AG09309 (cell line): ENCODE results near the gene CRHR2.
"Not testable (repeated sequence)": the region's sequence is repeated elsewhere in the genome, so short reads cannot be mapped to it uniquely, and the experiment has no call there.

ENCODE experiments used
- DNase-seq: peaks from one replicate; pipeline ENCODE4 v3.0.0-alpha.2; 2010; ENCODE audit warnings: low read depth
- H3K4me3 ChIP-seq: 2 replicates; pipeline ENCODE4 v1.5.1; 2011; ENCODE audit warnings: mild to moderate bottlenecking, low read depth, low read length, moderate library complexity; ENCODE audit not compliant: control insufficient read depth
- TF ChIP-seq, protein P1 (sequence below): IDR thresholded peaks from 2 replicates; pipeline ENCODE4 v1.5.1; 2011; ENCODE audit warnings: mild to moderate bottlenecking, low read depth, low read length, inconsistent platforms; ENCODE audit not compliant: insufficient read depth, control insufficient read depth; ENCODE audit errors: missing control alignments

CRHR2 gene

DNA sequence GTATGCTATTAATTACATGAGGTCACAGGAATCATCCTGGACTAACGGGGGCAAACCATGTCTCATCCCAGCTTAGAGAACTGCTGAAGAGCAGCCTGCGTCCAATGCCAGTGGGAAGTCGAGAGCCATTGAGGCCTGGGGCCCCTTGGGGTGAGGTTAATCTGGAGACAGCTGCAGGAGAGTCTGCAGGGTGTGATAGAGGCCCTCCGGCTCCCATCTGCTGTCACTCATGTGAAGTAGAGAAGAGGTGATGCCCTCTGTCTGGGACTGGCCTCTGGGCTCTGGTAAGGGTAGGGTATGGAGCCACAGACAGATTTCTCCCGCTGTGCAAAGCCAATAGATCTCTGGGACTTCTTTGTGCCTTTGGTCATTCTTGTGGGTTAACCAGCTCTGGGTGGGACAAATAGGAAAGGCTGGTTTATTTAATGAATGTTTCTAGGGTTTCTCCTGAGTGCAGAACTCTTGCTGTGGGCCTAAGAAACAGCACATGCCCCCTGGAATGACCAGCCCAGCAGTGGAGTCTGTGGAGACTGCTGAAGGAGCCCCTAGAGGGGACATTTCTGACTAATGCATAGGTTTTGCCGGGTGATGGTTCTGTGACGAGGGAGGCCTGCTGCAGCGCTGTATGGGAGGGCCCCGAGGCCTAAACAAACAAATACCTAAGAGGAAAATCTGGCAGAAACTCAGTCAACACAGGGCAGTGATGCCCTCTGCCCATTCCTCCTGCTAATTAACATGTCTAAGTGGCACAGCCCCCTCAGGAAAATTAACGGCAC is 34.5 kb downstream of the CRHR2 start:
- TF ChIP-seq, protein P1, sequence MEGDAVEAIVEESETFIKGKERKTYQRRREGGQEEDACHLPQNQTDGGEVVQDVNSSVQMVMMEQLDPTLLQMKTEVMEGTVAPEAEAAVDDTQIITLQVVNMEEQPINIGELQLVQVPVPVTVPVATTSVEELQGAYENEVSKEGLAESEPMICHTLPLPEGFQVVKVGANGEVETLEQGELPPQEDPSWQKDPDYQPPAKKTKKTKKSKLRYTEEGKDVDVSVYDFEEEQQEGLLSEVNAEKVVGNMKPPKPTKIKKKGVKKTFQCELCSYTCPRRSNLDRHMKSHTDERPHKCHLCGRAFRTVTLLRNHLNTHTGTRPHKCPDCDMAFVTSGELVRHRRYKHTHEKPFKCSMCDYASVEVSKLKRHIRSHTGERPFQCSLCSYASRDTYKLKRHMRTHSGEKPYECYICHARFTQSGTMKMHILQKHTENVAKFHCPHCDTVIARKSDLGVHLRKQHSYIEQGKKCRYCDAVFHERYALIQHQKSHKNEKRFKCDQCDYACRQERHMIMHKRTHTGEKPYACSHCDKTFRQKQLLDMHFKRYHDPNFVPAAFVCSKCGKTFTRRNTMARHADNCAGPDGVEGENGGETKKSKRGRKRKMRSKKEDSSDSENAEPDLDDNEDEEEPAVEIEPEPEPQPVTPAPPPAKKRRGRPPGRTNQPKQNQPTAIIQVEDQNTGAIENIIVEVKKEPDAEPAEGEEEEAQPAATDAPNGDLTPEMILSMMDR, result no peak
- no peak overlapping the region for H3K4me3 ChIP-seq
- no peak for DNase-seq

DNA sequence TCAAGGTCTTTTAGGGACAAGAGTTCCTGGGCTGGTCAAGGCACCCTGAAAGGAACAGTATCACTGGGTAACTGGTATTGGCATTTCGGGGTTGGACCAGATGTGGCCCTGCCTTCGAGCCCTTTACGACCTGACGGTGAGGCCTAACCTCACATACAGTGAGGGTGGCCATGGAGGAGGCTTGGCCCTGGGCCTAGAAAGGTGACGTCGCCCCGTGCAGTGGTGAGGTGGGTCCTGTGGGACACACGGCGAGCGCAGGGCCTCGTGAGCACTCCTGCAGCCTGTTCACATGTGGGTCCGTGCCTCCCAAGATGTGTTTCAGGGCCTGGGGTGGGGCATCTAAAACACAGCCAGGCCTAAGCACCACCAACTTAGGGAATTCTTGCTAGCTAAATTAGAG is 36.1 kb downstream of the CRHR2 start:
- no peak for DNase-seq
- TF ChIP-seq, protein P1, result no peak
- H3K4me3 ChIP-seq, result no peak overlapping the region

DNA sequence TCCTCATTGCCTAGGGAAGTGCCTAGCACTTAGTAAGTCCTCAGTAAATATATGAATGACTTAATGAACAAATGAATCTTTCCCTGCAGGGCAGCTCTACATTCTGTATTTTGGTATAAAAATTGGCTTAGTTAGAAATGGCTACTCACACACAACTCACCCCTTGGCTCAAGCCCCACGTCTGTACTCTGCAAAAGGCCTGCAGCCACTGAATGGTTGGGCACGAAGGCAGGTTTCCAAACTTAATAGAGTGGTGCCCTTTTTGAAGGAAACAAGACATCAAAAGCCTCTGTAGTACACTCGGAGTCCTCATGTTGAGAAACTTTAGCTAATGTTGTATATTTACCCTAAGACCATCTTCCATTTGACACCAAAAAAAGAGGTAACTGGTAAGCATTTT is 36.6 kb downstream of the CRHR2 start:
- DNase-seq, result no peak
- TF ChIP-seq, protein P1, result no peak
- H3K4me3 ChIP-seq, result no peak overlapping the region

DNA sequence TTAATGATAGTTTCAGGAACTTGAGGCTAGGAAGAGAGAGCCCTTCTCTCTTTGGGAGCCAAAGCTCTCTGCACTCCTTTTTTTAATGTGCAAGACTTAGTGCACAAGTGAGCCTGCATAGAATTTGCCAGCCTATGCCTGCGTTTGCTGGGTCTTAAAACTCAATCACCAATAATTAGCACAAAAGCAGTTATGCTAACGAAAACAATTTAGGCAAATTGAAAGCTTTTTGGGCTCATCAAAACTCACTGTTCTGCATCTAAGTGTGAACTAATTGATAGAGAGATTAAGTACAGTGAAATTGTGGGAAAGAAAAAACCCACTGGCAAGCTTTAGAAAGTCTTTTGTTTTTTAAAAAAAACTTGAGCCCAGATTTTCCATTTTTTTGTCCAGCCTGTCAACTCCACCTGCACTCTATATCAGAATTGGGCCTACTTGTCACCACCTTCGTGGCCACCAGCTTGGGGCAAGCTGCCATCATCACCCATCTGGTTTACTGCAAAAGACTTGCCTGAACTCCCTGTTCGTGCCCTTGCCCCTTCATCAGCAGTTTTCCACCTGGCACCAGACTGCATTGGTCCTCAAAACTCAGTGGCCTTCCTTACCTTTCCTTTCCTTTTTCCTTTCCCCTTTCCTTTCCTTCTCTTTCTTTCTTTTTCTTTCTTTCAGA is 37.8 kb downstream of the CRHR2 start:
- H3K4me3 ChIP-seq, result no peak overlapping the region
- no peak for DNase-seq
- TF ChIP-seq, protein P1, result no peak

DNA sequence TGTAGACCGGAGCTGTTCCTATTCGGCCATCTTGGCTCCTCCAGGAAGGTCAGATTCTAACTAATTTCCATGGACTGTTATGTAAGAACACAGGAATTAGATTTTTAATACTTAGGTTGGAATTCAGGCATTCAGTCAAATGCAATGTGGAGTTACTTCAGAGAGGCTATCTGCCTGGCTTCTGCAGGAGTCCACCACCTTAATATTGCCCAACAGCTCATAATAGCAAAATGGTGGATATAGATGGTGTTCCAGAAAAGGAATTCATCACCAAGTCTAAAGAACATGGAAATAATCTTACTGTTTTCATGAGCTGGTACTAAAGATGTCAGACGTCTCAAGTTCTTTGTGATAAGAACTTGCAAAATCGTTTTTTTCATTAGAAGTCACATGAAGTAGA is 39.5 kb downstream of the CRHR2 start:
- DNase-seq, result no peak
- no peak overlapping the region for H3K4me3 ChIP-seq
- TF ChIP-seq, protein P1, result no peak

DNA sequence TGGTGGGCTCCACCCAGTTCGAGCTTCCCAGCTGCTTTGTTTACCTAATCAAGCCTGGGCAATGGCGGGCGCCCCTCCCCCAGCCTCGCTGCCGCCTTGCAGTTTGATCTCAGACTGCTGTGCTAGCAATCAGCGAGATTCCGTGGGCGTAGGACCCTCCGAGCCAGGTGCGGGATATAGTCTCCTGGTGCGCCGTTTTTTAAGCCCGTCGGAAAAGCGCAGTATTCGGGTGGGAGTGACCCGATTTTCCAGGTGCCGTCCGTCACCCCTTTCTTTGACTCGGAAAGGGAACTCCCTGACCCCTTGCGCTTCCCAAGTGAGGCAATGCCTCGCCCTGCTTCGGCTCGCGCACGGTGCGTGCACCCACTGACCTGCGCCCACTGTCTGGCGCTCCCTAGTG is 39.9 kb downstream of the CRHR2 start:
- DNase-seq, H3K4me3 ChIP-seq: not testable (repeated sequence)

DNA sequence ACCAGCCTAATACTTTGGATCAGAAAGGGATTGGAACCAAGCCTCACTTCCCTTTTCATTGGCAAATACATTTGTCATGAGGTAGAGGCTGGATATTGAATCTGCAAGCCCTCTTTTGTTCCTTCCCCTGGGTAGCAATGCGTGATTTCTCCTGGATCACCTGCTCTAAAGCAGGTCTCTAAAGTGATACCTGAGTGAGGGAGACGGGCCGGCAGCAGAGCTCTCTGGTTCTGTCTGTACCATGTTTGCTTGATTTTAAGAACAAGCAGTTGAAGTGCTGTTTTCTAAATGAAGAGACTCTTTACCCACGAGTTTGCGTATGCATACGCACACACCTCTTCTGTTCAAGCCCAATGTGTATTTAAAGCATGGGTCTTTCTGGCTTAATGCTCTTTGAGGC is 46.5 kb downstream of the CRHR2 start:
- no peak for DNase-seq
- no peak overlapping the region for H3K4me3 ChIP-seq
- TF ChIP-seq, protein P1, result no peak
